ENCODE measurements around the gene ARHGAP9. TPM values are rescaled to one million over a fixed set of nuclear protein-coding genes. Genes with fewer than 3 reads are reported as not detected.
A peak's percentile ranks its signal among the peaks of the same experiment; 100 is the strongest.

The ARHGAP9 gene
- total and polyA plus RNA-seq, 2 of the 4 experiments (the other 2 are of a cell fraction) = 0.18 to 0.79 TPM

DNA sequence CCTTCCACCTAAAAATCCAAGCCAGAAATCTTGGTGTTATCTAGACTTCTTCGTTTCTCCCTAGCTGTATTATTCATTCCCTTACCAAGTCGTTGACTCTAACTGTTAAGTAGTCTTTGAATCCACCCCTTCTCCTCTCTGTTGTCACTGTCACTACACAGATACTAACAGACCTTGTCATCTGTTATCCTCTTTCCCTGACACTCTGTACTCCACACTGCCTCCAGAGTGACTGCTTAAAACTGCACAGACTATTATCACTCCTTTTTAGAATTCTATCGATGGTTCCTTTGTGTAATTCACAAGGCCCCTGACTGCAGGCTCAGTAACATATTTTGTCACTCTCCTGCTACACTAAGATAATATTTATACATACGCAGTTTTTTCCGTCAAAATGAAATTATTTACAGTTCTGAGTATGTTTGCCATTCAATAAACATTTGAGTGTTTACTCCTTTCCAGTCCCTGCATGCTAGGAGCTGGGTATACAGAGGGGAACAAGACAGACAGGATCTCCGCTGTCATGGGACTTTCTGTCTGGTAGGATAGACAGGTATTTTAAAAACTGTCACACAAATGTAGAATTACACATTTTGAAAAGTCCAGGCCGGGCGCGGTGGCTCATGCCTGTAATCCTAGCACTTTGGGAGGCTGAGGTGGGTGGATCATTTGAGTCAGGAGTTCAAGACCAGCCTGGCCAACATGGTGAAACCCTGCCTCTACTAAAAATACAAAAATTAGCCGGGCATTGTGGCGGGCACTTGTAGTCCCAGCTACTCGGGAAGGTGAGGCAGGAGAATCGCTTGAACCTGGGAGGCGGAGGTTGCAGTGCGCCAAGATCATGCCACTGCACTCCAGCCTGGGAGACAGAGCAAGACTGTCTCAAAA, 12.0 kb upstream of the ARHGAP9 start:
- no peak for TF ChIP-seq RFX5 (IDR thresholded peaks at IDR 0.05; ENCODE audit: low read depth, low read length)
- TF ChIP-seq, protein P1, sequence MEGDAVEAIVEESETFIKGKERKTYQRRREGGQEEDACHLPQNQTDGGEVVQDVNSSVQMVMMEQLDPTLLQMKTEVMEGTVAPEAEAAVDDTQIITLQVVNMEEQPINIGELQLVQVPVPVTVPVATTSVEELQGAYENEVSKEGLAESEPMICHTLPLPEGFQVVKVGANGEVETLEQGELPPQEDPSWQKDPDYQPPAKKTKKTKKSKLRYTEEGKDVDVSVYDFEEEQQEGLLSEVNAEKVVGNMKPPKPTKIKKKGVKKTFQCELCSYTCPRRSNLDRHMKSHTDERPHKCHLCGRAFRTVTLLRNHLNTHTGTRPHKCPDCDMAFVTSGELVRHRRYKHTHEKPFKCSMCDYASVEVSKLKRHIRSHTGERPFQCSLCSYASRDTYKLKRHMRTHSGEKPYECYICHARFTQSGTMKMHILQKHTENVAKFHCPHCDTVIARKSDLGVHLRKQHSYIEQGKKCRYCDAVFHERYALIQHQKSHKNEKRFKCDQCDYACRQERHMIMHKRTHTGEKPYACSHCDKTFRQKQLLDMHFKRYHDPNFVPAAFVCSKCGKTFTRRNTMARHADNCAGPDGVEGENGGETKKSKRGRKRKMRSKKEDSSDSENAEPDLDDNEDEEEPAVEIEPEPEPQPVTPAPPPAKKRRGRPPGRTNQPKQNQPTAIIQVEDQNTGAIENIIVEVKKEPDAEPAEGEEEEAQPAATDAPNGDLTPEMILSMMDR (conservative IDR thresholded peaks at IDR 0.05; ENCODE audit: low read depth, low read length) = 0 out of 2 replicates have a peak, but pooled peaks have one; percentile 14
- TF ChIP-seq FOS (IDR thresholded peaks at IDR 0.05; ENCODE audit: low read depth, low read length) = no peak
- TF ChIP-seq CHD1 (IDR thresholded peaks at IDR 0.05; ENCODE audit: low read depth, low read length) = no peak
- TF ChIP-seq CEBPB (IDR thresholded peaks at IDR 0.05; ENCODE audit: low read depth, low read length) = no peak
- no peak for TF ChIP-seq RCOR1 (IDR thresholded peaks at IDR 0.05; ENCODE audit: insufficient replicate concordance, low read length)
- TF ChIP-seq NFE2L2 (IDR thresholded peaks at IDR 0.05; ENCODE audit: low read depth, low read length) = no peak
- in situ Hi-C loops (cut with MboI; ENCODE audit: low sequenced_read_pairs) = no loop called here
- no peak for ATAC-seq (ENCODE audit: low read depth)
- no peak for DNase-seq
- H3K27me3 ChIP-seq (ENCODE audit: control insufficient read depth, insufficient read depth, low read length) = no peaks in the 10 kb centered on the region
- H2AFZ ChIP-seq (replicated peaks; ENCODE audit: low read length, poor library complexity) = no peak overlapping the region
- no peak overlapping the region for H3K4me2 ChIP-seq (ENCODE audit: low read depth, low read length)
- H3K14ac ChIP-seq (replicated peaks; ENCODE audit: low read depth, low read length) = no peak overlapping the region
- CTCF ChIA-PET = no interaction called here
- no peak overlapping the region; the same call in 1 of the 2 replicates for H3K56ac ChIP-seq (ENCODE audit: extremely low read depth, insufficient read depth, low read length)
- H3K4me1 ChIP-seq (ENCODE audit: control insufficient read depth, insufficient read depth, low read length) = peaks cover 6% of the 10 kb centered on the region
- H2BK20ac ChIP-seq (ENCODE audit: low read depth, low read length) = no peak overlapping the region
- H3K9ac ChIP-seq (ENCODE audit: low read depth, low read length) = no peak overlapping the region
- H2BK5ac ChIP-seq (ENCODE audit: low read depth, low read length, poor library complexity, severe bottlenecking) = no peak overlapping the region
- H4K5ac ChIP-seq (ENCODE audit: low read depth, low read length) = no peak overlapping the region
- H3K79me1 ChIP-seq (ENCODE audit: low read depth in 1 of 2, low read length in 2 of 2) = peaks cover 37 to 55% of the 10 kb centered on the region in 2 experiments
- no peak overlapping the region for H2AK5ac ChIP-seq (ENCODE audit: low read depth, low read length)
- no peak overlapping the region for H3K23ac ChIP-seq (ENCODE audit: low read depth, low read length)
- BruUV-seq (replicated peaks) = TSS peak; percentile 7
- no peak overlapping the region for H4K8ac ChIP-seq (ENCODE audit: low read depth in 2 of 2, low read length in 2 of 2)
- POLR2A ChIA-PET (ENCODE audit: unreplicated experiment) = no interaction called here
- intact Hi-C loops (cut with micrococcal nuclease) = no loop called here
- H3K36me3 ChIP-seq (ENCODE audit: control insufficient read depth, insufficient read depth, low read length) = peaks cover 38% of the 10 kb centered on the region
- H2BK120ac ChIP-seq (ENCODE audit: low read depth, low read length) = no peak overlapping the region
- H4K91ac ChIP-seq (ENCODE audit: insufficient read depth, low read depth, low read length) = no peak overlapping the region
- 100% methylated on average over 1 of the region's 15 CpGs; no CpG with 5 or more reads in 1 of the 2 experiments for WGBS, 2 experiments (ENCODE audit: extremely low coverage in 2 of 2, insufficient read length in 1 of 2)
- peaks cover 26% of the 10 kb centered on the region; the same call in 1 of the 2 replicates for H4K20me1 ChIP-seq (ENCODE audit: insufficient read depth, low read length)
- no peak overlapping the region for H3K27ac ChIP-seq (ENCODE audit: insufficient read depth, low read length)
- H2AK9ac ChIP-seq (replicated peaks; ENCODE audit: low read depth, low read length, poor library complexity) = no peak overlapping the region
- no peak overlapping the region for H3K4me3 ChIP-seq (ENCODE audit: insufficient read depth, low read depth, low read length)
- dilution Hi-C loops (cut with HindIII; ENCODE audit: low sequenced_read_pairs, unreplicated experiment) = no loop called here
- H3K9me1 ChIP-seq (ENCODE audit: insufficient read depth, low read length) = peaks cover 15% of the 10 kb centered on the region
- no peaks in the 10 kb centered on the region for H3K9me3 ChIP-seq (ENCODE audit: control insufficient read depth, insufficient read depth, low read length)
- H3K18ac ChIP-seq (ENCODE audit: low read depth, low read length) = no peak overlapping the region
- no peak overlapping the region for H3K4ac ChIP-seq (ENCODE audit: low read depth, low read length)
- no peak overlapping the region for H2BK15ac ChIP-seq (ENCODE audit: low read depth, low read length)
